Retinal pigment epithelial cell (primary cell): ENCODE measurements around the gene WFDC5.
"Not testable (repeated sequence)": the region's sequence is repeated elsewhere in the genome, so short reads cannot be mapped to it uniquely, and the experiment has no call there.

ENCODE experiments used
- DNase-seq: peaks from one replicate; pipeline ENCODE4 v3.0.0-alpha.2; 2010; ENCODE audit warnings: low read depth
- H3K4me3 ChIP-seq: 2 replicates; pipeline ENCODE4 v1.5.1; 2011; ENCODE audit warnings: mild to moderate bottlenecking, low read length, control low read depth, moderate library complexity
- CTCF ChIP-seq: conservative IDR thresholded peaks from 2 replicates; pipeline ENCODE4 v1.5.1; 2011; ENCODE audit warnings: low read depth, low read length, control low read depth, inconsistent platforms

Gene WFDC5

DNA sequence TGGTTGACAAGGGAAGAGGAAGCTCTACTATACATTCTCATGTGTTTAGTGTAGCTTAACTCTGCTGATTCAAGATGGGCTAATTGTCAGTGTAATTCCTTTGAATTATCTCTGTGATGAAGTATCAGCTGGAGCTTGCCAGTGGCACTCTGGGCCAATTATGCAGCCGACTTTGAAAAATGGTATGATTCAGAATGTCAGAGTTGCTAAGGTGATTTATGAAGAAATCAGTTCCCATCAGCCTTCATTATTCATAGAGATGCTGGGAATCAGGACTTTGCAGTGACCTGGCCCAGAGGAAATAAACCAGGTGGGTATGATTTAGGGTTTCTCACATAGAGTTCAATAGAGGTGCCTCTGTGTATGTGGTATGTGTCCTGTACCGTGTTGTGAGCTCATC is 47.4 kb downstream of the WFDC5 start:
- no peak overlapping the region for H3K4me3 ChIP-seq
- no peak for DNase-seq
- TF ChIP-seq CTCF: no peak

DNA sequence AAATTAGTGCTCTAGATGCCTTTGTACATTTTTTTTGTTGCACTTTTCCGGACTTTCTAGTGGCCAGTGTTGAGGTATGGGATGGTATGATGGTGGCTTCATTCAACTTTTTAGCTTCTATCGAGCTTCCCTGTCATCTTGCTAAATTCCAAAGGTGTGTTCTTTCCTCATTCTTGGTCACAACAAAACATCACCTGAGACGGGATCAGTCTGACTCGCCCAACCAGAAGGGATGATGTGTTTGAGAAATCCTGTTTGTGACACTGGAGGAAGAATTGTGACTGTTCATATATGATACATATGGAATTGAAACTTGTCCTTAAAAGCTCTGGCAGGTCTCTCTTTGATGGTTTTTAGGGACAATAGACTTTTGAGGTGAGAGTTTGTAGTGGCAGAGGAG is 47.9 kb downstream of the WFDC5 start:
- DNase-seq: no peak
- no peak for TF ChIP-seq CTCF
- H3K4me3 ChIP-seq: no peak overlapping the region

- H3K4me3 ChIP-seq: no peak overlapping the region
- TF ChIP-seq CTCF: no peak
- DNase-seq: no peak
Measured at GRCh38 chr20:45066372-45066771, 48.6 kb downstream of the WFDC5 start.

GRCh38 chr20:45064812-45065211 is 50.2 kb downstream of the WFDC5 start:
- no peak overlapping the region for H3K4me3 ChIP-seq
- TF ChIP-seq CTCF: no peak
- DNase-seq: no peak

- not testable (repeated sequence) for H3K4me3 ChIP-seq, DNase-seq
Measured at GRCh38 chr20:45063107-45063506, 51.9 kb downstream of the WFDC5 start.

GRCh38 chr20:45061244-45061643 is 53.7 kb downstream of the WFDC5 start:
- DNase-seq: peak; percentile 68
- H3K4me3 ChIP-seq: no peak overlapping the region
- TF ChIP-seq CTCF: no peak

DNA sequence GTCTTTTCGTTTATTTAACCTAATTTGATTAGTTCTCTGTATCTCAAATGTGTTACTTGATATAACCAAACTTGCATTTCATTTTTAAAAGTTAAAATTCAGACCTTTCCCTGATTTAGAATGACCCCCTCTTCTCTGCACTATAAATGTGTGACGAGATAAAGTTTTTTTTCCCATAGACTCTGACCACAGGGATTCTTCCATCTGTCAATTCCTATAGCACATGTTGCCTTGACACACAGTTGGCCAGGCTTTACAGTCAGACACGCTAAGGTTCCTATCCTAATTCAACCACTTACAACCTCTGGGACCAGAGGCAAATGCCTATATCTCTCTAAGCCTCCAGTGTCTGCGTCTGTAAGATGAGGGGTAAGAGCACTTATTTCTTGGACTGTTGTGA is 54.7 kb downstream of the WFDC5 start:
- TF ChIP-seq CTCF: no peak
- H3K4me3 ChIP-seq: no peak overlapping the region
- DNase-seq: no peak
